Measurements from ENCODE around the gene MAGEA12.
"Not testable (repeated sequence)": the region's sequence is repeated elsewhere in the genome, so short reads cannot be mapped to it uniquely, and the experiment has no call there.

Gene MAGEA12, protein sequence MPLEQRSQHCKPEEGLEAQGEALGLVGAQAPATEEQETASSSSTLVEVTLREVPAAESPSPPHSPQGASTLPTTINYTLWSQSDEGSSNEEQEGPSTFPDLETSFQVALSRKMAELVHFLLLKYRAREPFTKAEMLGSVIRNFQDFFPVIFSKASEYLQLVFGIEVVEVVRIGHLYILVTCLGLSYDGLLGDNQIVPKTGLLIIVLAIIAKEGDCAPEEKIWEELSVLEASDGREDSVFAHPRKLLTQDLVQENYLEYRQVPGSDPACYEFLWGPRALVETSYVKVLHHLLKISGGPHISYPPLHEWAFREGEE

DNA sequence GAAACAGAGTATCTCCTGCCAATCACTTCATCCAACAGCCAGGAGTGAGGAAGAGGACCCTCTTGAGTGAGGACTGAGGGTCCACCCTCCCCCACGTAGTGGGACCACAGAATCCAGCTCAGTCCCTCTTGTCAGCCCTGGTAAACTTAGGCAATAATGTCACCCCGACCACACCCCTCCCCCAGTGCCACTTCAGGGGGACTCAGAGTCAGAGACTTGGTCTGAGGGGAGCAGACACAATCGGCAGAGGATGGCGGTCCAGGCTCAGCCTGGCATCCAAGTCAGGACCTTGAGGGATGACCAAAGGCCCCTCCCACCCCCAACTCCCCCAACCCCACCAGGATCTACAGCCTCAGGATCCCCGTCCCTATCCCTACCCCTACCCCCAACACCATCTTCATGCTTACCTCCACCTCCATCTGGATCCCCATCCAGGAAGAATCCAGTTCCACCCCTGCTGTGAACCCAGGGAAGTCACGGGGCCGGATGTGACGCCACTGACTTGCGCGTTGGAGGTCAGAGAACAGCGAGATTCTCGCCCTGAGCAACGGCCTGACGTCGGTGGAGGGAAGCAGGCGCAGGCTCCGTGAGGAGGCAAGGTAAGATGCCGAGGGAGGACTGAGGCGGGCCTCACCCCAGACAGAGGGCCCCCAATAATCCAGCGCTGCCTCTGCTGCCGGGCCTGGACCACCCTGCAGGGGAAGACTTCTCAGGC lies at the start of gene MAGEA12, which contains the start of gene CSAG1:
Gene MAGEA12, plus strand, starts transcription at position 497 of the 715 bp plus-strand sequence. CDS start 2,405 bp downstream, outside the sequence.
Gene CSAG1, minus strand, starts transcription at position 461 of the 715 bp plus-strand sequence. CDS start 1,261 bp downstream, outside the sequence.
- H3K36me3 ChIP-seq (ENCODE audit: insufficient read depth, low read length), result no peaks in the 10 kb centered on the region
- no peak within 1 kb of the TSS for H3K4me3 ChIP-seq (ENCODE audit: low read length)
- no peak within 1 kb of the TSS for H2AFZ ChIP-seq (ENCODE audit: low read depth, low read length)
- H3K27me3 ChIP-seq (ENCODE audit: insufficient read depth, low read length), result peaks cover 14% of the 10 kb centered on the region
- H3K4me1 ChIP-seq (ENCODE audit: insufficient read depth, low read length), result no peaks in the 10 kb centered on the region
- H3K9me3 ChIP-seq (ENCODE audit: low read length), result no peaks in the 10 kb centered on the region

DNA sequence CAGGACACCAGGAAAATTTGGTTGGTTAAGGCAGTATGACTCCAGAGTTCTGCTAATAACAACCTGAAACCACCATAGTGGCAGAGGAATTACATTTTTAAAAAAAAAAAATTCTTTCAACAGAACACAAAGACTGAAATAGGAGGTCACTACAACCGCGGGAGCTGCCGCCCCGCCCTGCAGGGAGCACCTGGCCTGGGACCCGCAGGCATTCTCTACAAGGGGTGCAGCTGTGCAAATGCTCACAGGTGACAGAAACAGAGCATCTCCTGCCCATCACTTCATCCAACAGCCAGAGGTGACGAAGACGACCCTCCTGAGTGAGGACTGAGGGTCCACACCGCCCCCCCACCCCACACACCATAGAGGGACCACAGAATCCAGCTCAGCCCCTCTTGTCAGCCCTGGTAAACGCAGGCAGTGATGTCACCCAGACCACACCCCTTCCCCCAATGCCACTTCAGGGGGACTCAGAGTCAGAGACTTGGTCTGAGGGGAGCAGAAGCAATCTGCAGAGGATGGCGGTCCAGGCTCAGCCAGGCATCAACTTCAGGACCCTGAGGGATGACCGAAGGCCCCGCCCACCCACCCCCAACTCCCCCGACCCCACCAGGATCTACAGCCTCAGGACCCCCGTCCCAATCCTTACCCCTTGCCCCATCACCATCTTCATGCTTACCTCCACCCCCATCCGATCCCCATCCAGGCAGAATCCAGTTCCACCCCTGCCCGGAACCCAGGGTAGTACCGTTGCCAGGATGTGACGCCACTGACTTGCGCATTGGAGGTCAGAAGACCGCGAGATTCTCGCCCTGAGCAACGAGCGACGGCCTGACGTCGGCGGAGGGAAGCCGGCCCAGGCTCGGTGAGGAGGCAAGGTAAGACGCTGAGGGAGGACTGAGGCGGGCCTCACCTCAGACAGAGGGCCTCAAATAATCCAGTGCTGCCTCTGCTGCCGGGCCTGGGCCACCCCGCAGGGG lies 35.3 kb upstream of the MAGEA12 start, which contains the start of gene MAGEA3:
Gene MAGEA3, plus strand, starts transcription at position 843 of the 980 bp plus-strand sequence. CDS start 2,039 bp downstream, outside the sequence.
- H3K4me3 ChIP-seq (ENCODE audit: low read length); H2AFZ ChIP-seq (ENCODE audit: low read depth, low read length); H3K4me1 ChIP-seq (ENCODE audit: insufficient read depth, low read length); H3K27me3 ChIP-seq (ENCODE audit: insufficient read depth, low read length); H3K9me3 ChIP-seq (ENCODE audit: low read length); H3K36me3 ChIP-seq (ENCODE audit: insufficient read depth, low read length): not testable (repeated sequence)

- not testable (repeated sequence) for H3K36me3 ChIP-seq (ENCODE audit: insufficient read depth, low read length); H3K9me3 ChIP-seq (ENCODE audit: low read length); H3K27me3 ChIP-seq (ENCODE audit: insufficient read depth, low read length); H3K4me1 ChIP-seq (ENCODE audit: insufficient read depth, low read length); H2AFZ ChIP-seq (ENCODE audit: low read depth, low read length); H3K4me3 ChIP-seq (ENCODE audit: low read length)
These were observed 33.2 kb upstream of the MAGEA12 start for GRCh38 chrX:152700390-152700789.

- H2AFZ ChIP-seq (ENCODE audit: low read depth, low read length); H3K4me3 ChIP-seq (ENCODE audit: low read length); H3K27me3 ChIP-seq (ENCODE audit: insufficient read depth, low read length); H3K9me3 ChIP-seq (ENCODE audit: low read length); H3K36me3 ChIP-seq (ENCODE audit: insufficient read depth, low read length); H3K4me1 ChIP-seq (ENCODE audit: insufficient read depth, low read length): not testable (repeated sequence)
These were observed 27.1 kb upstream of the MAGEA12 start for GRCh38 chrX:152706500-152706899.

GRCh38 chrX:152709173-152709572 lies 24.4 kb upstream of the MAGEA12 start, which contains the start of gene CSAG2:
Gene CSAG2 (minus strand): TSS chrX:152709273. CDS start chrX:152709112, 161 bp downstream.
- H3K4me3 ChIP-seq (ENCODE audit: low read length); H2AFZ ChIP-seq (ENCODE audit: low read depth, low read length); H3K4me1 ChIP-seq (ENCODE audit: insufficient read depth, low read length); H3K9me3 ChIP-seq (ENCODE audit: low read length); H3K36me3 ChIP-seq (ENCODE audit: insufficient read depth, low read length); H3K27me3 ChIP-seq (ENCODE audit: insufficient read depth, low read length): not testable (repeated sequence)

DNA sequence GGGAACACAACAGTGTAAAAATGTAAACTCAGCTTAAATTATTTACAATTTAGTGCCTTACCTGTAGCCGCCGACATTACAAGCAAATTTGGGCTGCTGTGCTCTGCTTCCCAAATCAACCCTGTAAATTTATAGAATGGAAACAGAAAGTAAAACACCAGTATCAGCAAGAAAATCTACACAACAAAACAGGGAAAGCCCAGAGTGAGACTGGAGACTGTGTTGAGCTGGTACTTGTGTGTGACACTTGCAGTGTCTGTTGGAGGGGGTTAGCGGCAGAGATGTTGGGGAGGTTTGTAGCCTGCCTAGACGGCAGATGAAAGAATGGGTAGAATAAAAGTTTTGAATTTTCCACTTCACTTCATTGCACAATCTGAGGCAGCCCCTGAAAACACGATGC lies 20.4 kb upstream of the MAGEA12 start:
- H3K36me3 ChIP-seq (ENCODE audit: insufficient read depth, low read length); H3K9me3 ChIP-seq (ENCODE audit: low read length); H2AFZ ChIP-seq (ENCODE audit: low read depth, low read length); H3K4me3 ChIP-seq (ENCODE audit: low read length); H3K4me1 ChIP-seq (ENCODE audit: insufficient read depth, low read length); H3K27me3 ChIP-seq (ENCODE audit: insufficient read depth, low read length): not testable (repeated sequence)

GRCh38 chrX:152713815-152714787 lies 19.5 kb upstream of the MAGEA12 start, which contains the start of gene MAGEA2B:
Gene MAGEA2B (plus strand): TSS chrX:152714628. CDS start chrX:152717107, 2,479 bp downstream.
- H3K4me3 ChIP-seq (ENCODE audit: low read length); H3K4me1 ChIP-seq (ENCODE audit: insufficient read depth, low read length); H3K9me3 ChIP-seq (ENCODE audit: low read length); H3K27me3 ChIP-seq (ENCODE audit: insufficient read depth, low read length); H3K36me3 ChIP-seq (ENCODE audit: insufficient read depth, low read length); H2AFZ ChIP-seq (ENCODE audit: low read depth, low read length): not testable (repeated sequence)

DNA sequence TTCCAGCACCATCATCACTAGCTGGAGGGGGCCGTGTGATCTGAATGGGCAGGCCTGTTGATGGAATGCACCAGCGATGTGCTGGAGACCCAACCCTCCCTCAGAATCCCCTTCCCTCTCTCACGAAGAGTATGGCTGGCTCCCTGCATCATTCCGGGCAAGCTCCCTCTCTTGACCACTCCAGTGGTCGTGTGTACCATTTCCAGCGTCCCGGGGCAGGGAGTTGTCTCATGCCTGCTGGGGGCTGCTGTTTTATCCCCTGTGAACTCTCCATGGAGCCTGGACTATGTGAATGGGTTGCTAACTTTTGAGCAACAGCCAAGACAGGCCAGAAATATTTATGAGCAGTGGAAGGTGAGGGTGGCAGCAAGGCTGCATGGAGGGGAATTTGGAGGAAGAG lies 8.1 kb upstream of the MAGEA12 start:
- Histone ChIP-seq H2AFZ (ENCODE audit: low read depth, low read length) (no peak overlapping the region), H3K4me3 (ENCODE audit: low read length) (no peak overlapping the region), H3K36me3 (ENCODE audit: insufficient read depth, low read length) (no peaks in the 10 kb centered on the region), H3K4me1 (ENCODE audit: insufficient read depth, low read length) (no peaks in the 10 kb centered on the region), H3K27me3 (ENCODE audit: insufficient read depth, low read length) (peaks cover 4% of the 10 kb centered on the region), H3K9me3 (ENCODE audit: low read length) (no peaks in the 10 kb centered on the region)

- H3K4me3 ChIP-seq (ENCODE audit: low read length); H3K36me3 ChIP-seq (ENCODE audit: insufficient read depth, low read length); H3K4me1 ChIP-seq (ENCODE audit: insufficient read depth, low read length); H3K9me3 ChIP-seq (ENCODE audit: low read length); H2AFZ ChIP-seq (ENCODE audit: low read depth, low read length): not testable (repeated sequence)
- H3K27me3 ChIP-seq (ENCODE audit: insufficient read depth, low read length), result peaks cover 16% of the 10 kb centered on the region
These were observed 744 bp downstream of the MAGEA12 start for GRCh38 chrX:152734143-152734858.

DNA sequence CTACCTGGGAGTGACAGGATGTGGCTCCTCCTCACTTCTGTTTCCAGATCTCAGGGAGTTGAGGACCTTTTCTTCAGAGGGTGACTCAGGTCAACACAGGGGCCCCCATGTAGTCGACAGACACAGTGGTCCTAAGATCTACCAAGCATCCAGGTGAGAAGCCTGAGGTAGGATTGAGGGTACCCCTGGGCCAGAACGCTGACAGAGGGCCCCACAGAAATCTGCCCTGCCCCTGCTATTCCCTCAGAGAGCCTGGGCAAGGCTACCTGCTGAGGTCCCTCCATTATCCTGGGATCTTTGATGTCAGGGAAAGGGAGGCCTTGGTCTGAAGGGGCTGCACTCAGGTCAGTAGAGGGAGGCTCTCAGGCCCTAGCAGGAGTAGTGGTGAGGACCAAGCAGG lies 1.5 kb downstream of the MAGEA12 start:
- no peaks in the 10 kb centered on the region for H3K4me1 ChIP-seq (ENCODE audit: insufficient read depth, low read length)
- H2AFZ ChIP-seq (ENCODE audit: low read depth, low read length), result no peak overlapping the region
- no peaks in the 10 kb centered on the region for H3K9me3 ChIP-seq (ENCODE audit: low read length)
- no peaks in the 10 kb centered on the region for H3K36me3 ChIP-seq (ENCODE audit: insufficient read depth, low read length)
- peaks cover 16% of the 10 kb centered on the region for H3K27me3 ChIP-seq (ENCODE audit: insufficient read depth, low read length)
- no peak overlapping the region for H3K4me3 ChIP-seq (ENCODE audit: low read length)

DNA sequence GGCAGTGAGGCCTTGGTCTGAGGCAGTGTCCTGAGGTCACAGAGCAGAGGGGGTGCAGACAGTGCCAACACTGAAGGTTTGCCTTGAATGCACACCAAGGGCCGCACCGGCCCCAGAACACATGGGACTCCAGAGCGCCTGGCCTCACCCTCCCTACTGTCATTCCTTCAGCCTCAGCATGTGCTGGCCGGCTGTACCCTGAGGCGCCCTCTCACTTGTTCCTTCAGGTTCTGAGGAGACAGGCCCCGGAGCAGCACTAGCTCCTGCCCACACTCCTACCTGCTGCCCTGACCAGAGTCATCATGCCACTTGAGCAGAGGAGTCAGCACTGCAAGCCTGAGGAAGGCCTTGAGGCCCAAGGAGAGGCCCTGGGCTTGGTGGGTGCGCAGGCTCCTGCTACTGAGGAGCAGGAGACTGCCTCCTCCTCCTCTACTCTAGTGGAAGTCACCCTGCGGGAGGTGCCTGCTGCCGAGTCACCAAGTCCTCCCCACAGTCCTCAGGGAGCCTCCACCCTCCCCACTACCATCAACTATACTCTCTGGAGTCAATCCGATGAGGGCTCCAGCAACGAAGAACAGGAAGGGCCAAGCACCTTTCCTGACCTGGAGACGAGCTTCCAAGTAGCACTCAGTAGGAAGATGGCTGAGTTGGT lies 2.4 kb downstream of the MAGEA12 start:
- no peaks in the 10 kb centered on the region for H3K36me3 ChIP-seq (ENCODE audit: insufficient read depth, low read length)
- peaks cover 16% of the 10 kb centered on the region for H3K27me3 ChIP-seq (ENCODE audit: insufficient read depth, low read length)
- no peak overlapping the region for H3K4me3 ChIP-seq (ENCODE audit: low read length)
- no peaks in the 10 kb centered on the region for H3K4me1 ChIP-seq (ENCODE audit: insufficient read depth, low read length)
- no peaks in the 10 kb centered on the region for H3K9me3 ChIP-seq (ENCODE audit: low read length)
- H2AFZ ChIP-seq (ENCODE audit: low read depth, low read length), result no peak overlapping the region

All from neuron (in vitro differentiated cells).